Choroid plexus epithelial cell (primary cell): ENCODE measurements around the gene CPT1A.
A peak's percentile ranks its signal among the peaks of the same experiment; 100 is the strongest.

ENCODE experiments used
- DNase-seq: peaks from one replicate; pipeline ENCODE4 v3.0.0-alpha.2; 2010; ENCODE audit warnings: low read depth
- H3K4me3 ChIP-seq: 2 replicates; pipeline ENCODE4 v1.5.1; 2011; ENCODE audit warnings: low read depth, mild to moderate bottlenecking, control low read depth, low read length, moderate library complexity
- CTCF ChIP-seq: conservative IDR thresholded peaks from 2 replicates; pipeline ENCODE4 v1.5.1; 2011; ENCODE audit warnings: low read depth, mild to moderate bottlenecking, control low read depth, inconsistent platforms, low read length, moderate library complexity

CPT1A gene

GRCh38 chr11:68852628-68853027 lies 10.9 kb upstream of the CPT1A start:
- TF ChIP-seq CTCF, result no peak
- DNase-seq, result no peak
- no peak overlapping the region for H3K4me3 ChIP-seq

GRCh38 chr11:68848429-68848828 lies 6.7 kb upstream of the CPT1A start:
- TF ChIP-seq CTCF, result no peak
- H3K4me3 ChIP-seq, result no peak overlapping the region
- no peak for DNase-seq

GRCh38 chr11:68847395-68847794 lies 5.7 kb upstream of the CPT1A start:
- H3K4me3 ChIP-seq, result no peak overlapping the region
- no peak for TF ChIP-seq CTCF
- no peak for DNase-seq

- no peak for DNase-seq
- no peak overlapping the region for H3K4me3 ChIP-seq
- no peak for TF ChIP-seq CTCF
Observed at GRCh38 chr11:68845351-68846002, 3.8 kb upstream of the CPT1A start.

- H3K4me3 ChIP-seq, result no peak overlapping the region
- no peak for TF ChIP-seq CTCF
- DNase-seq, result no peak
Observed at GRCh38 chr11:68844801-68845200, 3.1 kb upstream of the CPT1A start.

GRCh38 chr11:68844376-68844775 lies 2.7 kb upstream of the CPT1A start:
- no peak for DNase-seq
- no peak overlapping the region for H3K4me3 ChIP-seq
- no peak for TF ChIP-seq CTCF

GRCh38 chr11:68843703-68844312 lies 2.1 kb upstream of the CPT1A start:
- TF ChIP-seq CTCF, result no peak
- DNase-seq, result no peak
- peak overlapping the region; percentile 39 for H3K4me3 ChIP-seq
